Mesenchymal stem cell (in vitro differentiated cells and primary cell): ENCODE data around the gene NCSTN.
A peak's percentile ranks its signal among the peaks of the same experiment; 100 is the strongest.

Experiments
- DNase-seq: peaks from one replicate; pipeline ENCODE4 v3.0.0-alpha.2; 2013
- H2AFZ ChIP-seq: one replicate; pipeline ENCODE4 v1.6.1; 2013; ENCODE audit warnings: low read depth, mild to moderate bottlenecking, control low read depth, inconsistent platforms, low read length, moderate library complexity
- H2AK5ac ChIP-seq: 2 replicates; pipeline ENCODE4 v1.6.1; 2013; ENCODE audit warnings: low read length, moderate library complexity, mild to moderate bottlenecking, inconsistent platforms; ENCODE audit not compliant: severe bottlenecking
- H2BK120ac ChIP-seq: one replicate; pipeline ENCODE4 v1.6.1; 2013; ENCODE audit warnings: low read depth, mild to moderate bottlenecking, inconsistent platforms, low read length, moderate library complexity
- H2BK12ac ChIP-seq, 2 experiments: one replicate each; pipeline ENCODE4 v1.6.1; 2013; ENCODE audit warnings: inconsistent platforms in 2 of 2, low read length in 2 of 2, mild to moderate bottlenecking in 2 of 2, moderate library complexity in 2 of 2, control low read depth in 1 of 2
- H2BK15ac ChIP-seq: one replicate; pipeline ENCODE4 v1.6.1; 2013; ENCODE audit warnings: mild to moderate bottlenecking, low read depth, inconsistent platforms; ENCODE audit not compliant: poor library complexity, severe bottlenecking
- H2BK5ac ChIP-seq: 2 replicates; pipeline ENCODE4 v1.6.1; 2013; ENCODE audit warnings: low read depth, mild to moderate bottlenecking, low read length, control low read depth, inconsistent platforms; ENCODE audit not compliant: poor library complexity, severe bottlenecking
- H3K14ac ChIP-seq, 2 experiments: one replicate each; pipeline ENCODE4 v1.6.1; 2013; ENCODE audit warnings: inconsistent platforms in 2 of 2, low read length in 2 of 2, control low read depth in 1 of 2, mild to moderate bottlenecking in 1 of 2, moderate library complexity in 1 of 2
- H3K18ac ChIP-seq, 2 experiments: one replicate each; pipeline ENCODE4 v1.6.1; 2013; ENCODE audit warnings: inconsistent platforms in 2 of 2, low read length in 2 of 2, control low read depth in 1 of 2, low read depth in 1 of 2, mild to moderate bottlenecking in 1 of 2
- H3K23ac ChIP-seq, 2 experiments: one replicate each; pipeline ENCODE4 v1.6.1; 2013; ENCODE audit warnings: inconsistent platforms in 2 of 2, low read length in 2 of 2, mild to moderate bottlenecking in 2 of 2, moderate library complexity in 2 of 2, control low read depth in 1 of 2
- H3K27ac ChIP-seq: 2 replicates; pipeline ENCODE4 v1.5.1; 2013; ENCODE audit warnings: mild to moderate bottlenecking, moderate library complexity, low read length, control low read depth, inconsistent platforms; ENCODE audit not compliant: poor library complexity, severe bottlenecking
- H3K27me3 ChIP-seq, 2 experiments: 2 replicates each; pipeline versions ENCODE4 v1.6.1 to v1.7.0; 2013; ENCODE audit warnings: low read length in 2 of 2, mild to moderate bottlenecking in 2 of 2, moderate library complexity in 2 of 2, control low read depth in 1 of 2, inconsistent platforms in 1 of 2; ENCODE audit not compliant: control insufficient read depth in 1 of 2, insufficient read depth in 1 of 2
- H3K36me3 ChIP-seq, 2 experiments: 2 replicates each; pipeline versions ENCODE4 v1.6.1 to v1.7.0; 2013; ENCODE audit warnings: low read length in 2 of 2, control low read depth in 1 of 2, inconsistent platforms in 1 of 2, low read depth in 1 of 2, mild to moderate bottlenecking in 1 of 2; ENCODE audit not compliant: insufficient read depth in 2 of 2, control insufficient read depth in 1 of 2
- H3K4ac ChIP-seq, 2 experiments: one replicate each; pipeline ENCODE4 v1.6.1; 2013; ENCODE audit warnings: inconsistent platforms in 2 of 2, low read length in 2 of 2, mild to moderate bottlenecking in 2 of 2, moderate library complexity in 2 of 2, control low read depth in 1 of 2, low read depth in 1 of 2
- H3K4me1 ChIP-seq: 2 replicates; pipeline ENCODE4 v1.6.1; 2013; ENCODE audit warnings: low read depth, low read length, control low read depth; ENCODE audit not compliant: control insufficient read depth, insufficient read depth
- H3K4me2 ChIP-seq: 2 replicates; pipeline ENCODE4 v1.6.1; 2013; ENCODE audit warnings: low read length, mild to moderate bottlenecking, inconsistent platforms; ENCODE audit not compliant: poor library complexity, severe bottlenecking
- H3K4me3 ChIP-seq, 2 experiments: 2 replicates each; pipeline versions ENCODE4 v1.5.1 to v1.7.0; 2013; ENCODE audit warnings: low read length in 2 of 2, mild to moderate bottlenecking in 2 of 2, control low read depth in 1 of 2, low read depth in 1 of 2; ENCODE audit not compliant: insufficient read depth in 1 of 2
- H3K79me1 ChIP-seq: replicated peaks from 2 replicates; pipeline ENCODE4 v1.6.1; 2013; ENCODE audit warnings: mild to moderate bottlenecking, control low read depth, low read length, inconsistent platforms; ENCODE audit not compliant: poor library complexity, severe bottlenecking
- H3K9ac ChIP-seq: 2 replicates; pipeline ENCODE4 v1.7.0; 2013; ENCODE audit warnings: mild to moderate bottlenecking, low read length, moderate library complexity
- H3K9me3 ChIP-seq: 2 replicates; pipeline ENCODE4 v1.7.0; 2013; ENCODE audit warnings: mild to moderate bottlenecking, low read length; ENCODE audit not compliant: control insufficient read depth
- H4K8ac ChIP-seq: one replicate; pipeline ENCODE4 v1.6.1; 2013; ENCODE audit warnings: inconsistent platforms, mild to moderate bottlenecking, low read length, moderate library complexity
- H4K91ac ChIP-seq: one replicate; pipeline ENCODE4 v1.6.1; 2013; ENCODE audit warnings: mild to moderate bottlenecking, low read length, inconsistent platforms
- WGBS: methylation state at CpG from one replicate; pipeline ENCODE4 v1.1.7; 2013; ENCODE audit warnings: mixed read lengths; 5-methylcytosine and 5-hydroxymethylcytosine counted together

The NCSTN gene

GRCh38 chr1:160353223-160353622 is 10.0 kb downstream of the NCSTN start:
- H3K9ac ChIP-seq, result no peak overlapping the region
- no peak overlapping the region for H4K8ac ChIP-seq
- peaks cover 25% of the 10 kb centered on the region for H3K79me1 ChIP-seq
- H2BK120ac ChIP-seq, result no peak overlapping the region
- no peak overlapping the region for H3K18ac ChIP-seq
- H3K4me3 ChIP-seq, result no peak overlapping the region
- no peak overlapping the region for H4K91ac ChIP-seq
- no peaks in the 10 kb centered on the region for H3K27me3 ChIP-seq
- no peak overlapping the region for H2BK15ac ChIP-seq
- peaks cover 74 to 98% of the 10 kb centered on the region in 2 experiments for H3K36me3 ChIP-seq
- no peak overlapping the region for H3K14ac ChIP-seq
- no peak overlapping the region for H3K27ac ChIP-seq
- H3K4me1 ChIP-seq, result no peaks in the 10 kb centered on the region
- peak; percentile 31 for DNase-seq
- no peak overlapping the region for H2BK12ac ChIP-seq
- no peaks in the 10 kb centered on the region for H3K9me3 ChIP-seq
- no peak overlapping the region for H2BK5ac ChIP-seq
- 90% methylated on average over 2 of the region's 2 CpGs for WGBS
- H3K23ac ChIP-seq, result no peak overlapping the region
- H2AFZ ChIP-seq, result no peak overlapping the region
- no peak overlapping the region for H3K4ac ChIP-seq
- no peak overlapping the region for H3K4me2 ChIP-seq
- H2AK5ac ChIP-seq, result no peak overlapping the region

GRCh38 chr1:160354388-160354985 is 11.3 kb downstream of the NCSTN start:
- no peak overlapping the region for H2AFZ ChIP-seq
- H2BK15ac ChIP-seq, result no peak overlapping the region
- no peak overlapping the region for H3K4me3 ChIP-seq
- H2BK5ac ChIP-seq, result no peak overlapping the region
- no peak overlapping the region for H3K27ac ChIP-seq
- no peak overlapping the region for H2AK5ac ChIP-seq
- H3K14ac ChIP-seq, result no peak overlapping the region
- WGBS, result 95% methylated on average over 5 of the region's 5 CpGs
- H3K9ac ChIP-seq, result no peak overlapping the region
- no peak overlapping the region for H3K4ac ChIP-seq
- H3K4me1 ChIP-seq, result no peaks in the 10 kb centered on the region
- peaks cover 69 to 94% of the 10 kb centered on the region in 2 experiments for H3K36me3 ChIP-seq
- H3K79me1 ChIP-seq, result peaks cover 17% of the 10 kb centered on the region
- no peak overlapping the region for H2BK120ac ChIP-seq
- H2BK12ac ChIP-seq, result no peak overlapping the region
- H3K9me3 ChIP-seq, result no peaks in the 10 kb centered on the region
- H3K27me3 ChIP-seq, result no peaks in the 10 kb centered on the region
- H4K91ac ChIP-seq, result no peak overlapping the region
- H3K23ac ChIP-seq, result no peak overlapping the region
- H4K8ac ChIP-seq, result no peak overlapping the region
- DNase-seq, result peak; percentile 44
- no peak overlapping the region for H3K18ac ChIP-seq
- no peak overlapping the region for H3K4me2 ChIP-seq

GRCh38 chr1:160357286-160358002 is 14.3 kb downstream of the NCSTN start:
- Histone ChIP-seq H3K79me1 (peaks cover 5% of the 10 kb centered on the region), H2AK5ac (no peak overlapping the region), H2BK120ac (no peak overlapping the region), H3K23ac (no peak overlapping the region), H2BK15ac (no peak overlapping the region), H3K4me1 (peaks cover 1% of the 10 kb centered on the region), H3K27me3 (no peaks in the 10 kb centered on the region), H2BK5ac (no peak overlapping the region), H3K36me3 (peaks cover 67 to 86% of the 10 kb centered on the region in 2 experiments), H2BK12ac (no peak overlapping the region), H3K14ac (no peak overlapping the region), H3K4me2 (no peak overlapping the region), H2AFZ (no peak overlapping the region), H4K8ac (no peak overlapping the region), H3K9ac (no peak overlapping the region), H3K27ac (no peak overlapping the region), H3K9me3 (no peaks in the 10 kb centered on the region), H3K4ac (no peak overlapping the region), H3K18ac (no peak overlapping the region), H4K91ac (no peak overlapping the region), H3K4me3 (no peak overlapping the region)
- DNase-seq, result no peak
- 83% methylated on average over 6 of the region's 7 CpGs for WGBS

GRCh38 chr1:160358073-160358472 is 14.9 kb downstream of the NCSTN start:
- no peak overlapping the region for H2BK5ac ChIP-seq

More at GRCh38 chr1:160358073-160358472, 14.9 kb downstream of the NCSTN start:
- Histone ChIP-seq H3K23ac (no peak overlapping the region), H3K9me3 (no peaks in the 10 kb centered on the region), H3K4ac (no peak overlapping the region), H4K8ac (no peak overlapping the region), H2AFZ (no peak overlapping the region), H3K36me3 (peaks cover 61 to 79% of the 10 kb centered on the region in 2 experiments), H3K14ac (no peak overlapping the region), H2AK5ac (no peak overlapping the region), H3K4me3 (no peak overlapping the region), H3K4me1 (peaks cover 3% of the 10 kb centered on the region), H2BK12ac (no peak overlapping the region), H3K79me1 (peaks cover 4% of the 10 kb centered on the region), H3K27ac (no peak overlapping the region), H3K27me3 (no peaks in the 10 kb centered on the region), H3K9ac (no peak overlapping the region), H2BK15ac (no peak overlapping the region), H2BK120ac (no peak overlapping the region), H3K18ac (no peak overlapping the region), H3K4me2 (no peak overlapping the region), H4K91ac (no peak overlapping the region)
- DNase-seq, result no peak
- 94% methylated on average over 4 of the region's 4 CpGs for WGBS
